Measurements from ENCODE around the gene BLNK. TPM values are rescaled to one million over a fixed set of nuclear protein-coding genes. Genes with fewer than 3 reads are reported as not detected.

BLNK gene
- total and polyA plus RNA-seq, 2 experiments from 2014 or later = 0.11 TPM; not detected in 1

GRCh38 chr10:96263669-96264068, 7.7 kb downstream of the BLNK start:
- Histone ChIP-seq H3K79me2 (replicated peaks; ENCODE audit: insufficient read depth) (no peaks in the 10 kb centered on the region), H3K27me3 (ENCODE audit: insufficient read depth) (no peaks in the 10 kb centered on the region), H3K4me2 (no peak overlapping the region), H3K36me3 (ENCODE audit: insufficient read depth) (no peaks in the 10 kb centered on the region), H4K20me1 (replicated peaks; ENCODE audit: insufficient read depth) (no peaks in the 10 kb centered on the region), H3K27ac (ENCODE audit: low read depth) (no peak overlapping the region), H3F3A (replicated peaks; ENCODE audit: low read depth) (no peaks in the 10 kb centered on the region), H3K4me3 (no peak overlapping the region), H2AFZ (peak overlapping the region; percentile 92; the same call in 1 of the 2 replicates), H3K4me1 (ENCODE audit: insufficient read depth) (no peaks in the 10 kb centered on the region), H3K9me2 (ENCODE audit: insufficient read depth) (peaks cover 12% of the 10 kb centered on the region)
- ATAC-seq (no peak; the same call in 2 of the 3 replicates), DNase-seq (ENCODE audit: low spot score) (no peak)
- Mint-ChIP-seq H3K27ac (no peak overlapping the region), H3K4me1 (peaks cover 4% of the 10 kb centered on the region), H3K36me3 (ENCODE audit: low read depth) (no peaks in the 10 kb centered on the region), H3K4me3 (no peak overlapping the region), H3K27me3 (ENCODE audit: insufficient read depth, low read depth, poor library complexity) (peaks cover 2% of the 10 kb centered on the region), H3K9me3 (no peaks in the 10 kb centered on the region)
- TF ChIP-seq ZNF462 (CRISPR knock-in tag; IDR thresholded peaks at IDR 0.05) (no peak), ZNF331 (CRISPR knock-in tag; IDR thresholded peaks at IDR 0.05; ENCODE audit: low read depth) (no peak), ZNF114 (CRISPR knock-in tag; IDR thresholded peaks at IDR 0.05) (no peak), CREB1 (CRISPR knock-in tag; IDR thresholded peaks at IDR 0.05; ENCODE audit: low read depth) (no peak), REST (IDR thresholded peaks at IDR 0.05; ENCODE audit: unreplicated experiment) (no peak), STAT1 (IDR thresholded peaks at IDR 0.05; ENCODE audit: unreplicated experiment) (no peak), JUNB (IDR thresholded peaks at IDR 0.05; ENCODE audit: unreplicated experiment) (no peak), NANOG (IDR thresholded peaks at IDR 0.05; ENCODE audit: borderline replicate concordance) (no peak), POLR2AphosphoS5 (IDR thresholded peaks at IDR 0.05; ENCODE audit: low read depth) (no peak), CTCF (conservative IDR thresholded peaks at IDR 0.05; ENCODE audit: low read depth in 2 of 2) (no peak)
